ENCODE measurements around the gene SPTLC2.

GRCh38 chr14:77467801-77468200 is 148.6 kb downstream of the SPTLC2 start:
- TF ChIP-seq OSR1 (CRISPR knock-in tag; IDR thresholded peaks at IDR 0.05) = no peak
- no peak for TF ChIP-seq ZC3H10 (CRISPR knock-in tag; IDR thresholded peaks at IDR 0.05)
- no peak for TF ChIP-seq BACH2 (CRISPR knock-in tag; IDR thresholded peaks at IDR 0.05; ENCODE audit: borderline replicate concordance)
- no peak for TF ChIP-seq ZFP30 (CRISPR knock-in tag; IDR thresholded peaks at IDR 0.05)
- TF ChIP-seq GLIS3 (CRISPR knock-in tag; IDR thresholded peaks at IDR 0.05) = no peak
- no peak for TF ChIP-seq PATZ1 (CRISPR knock-in tag; IDR thresholded peaks at IDR 0.05; ENCODE audit: borderline replicate concordance)
- TF ChIP-seq POU6F1 (CRISPR knock-in tag; IDR thresholded peaks at IDR 0.05; ENCODE audit: borderline replicate concordance, low read depth) = no peak
- TF ChIP-seq CREB5 (CRISPR knock-in tag; IDR thresholded peaks at IDR 0.05; ENCODE audit: low read depth) = no peak
- TF ChIP-seq CSRNP3 (CRISPR knock-in tag; IDR thresholded peaks at IDR 0.05) = no peak
- TF ChIP-seq ISL1 (CRISPR knock-in tag; IDR thresholded peaks at IDR 0.05) = no peak
- TF ChIP-seq ZNF565 (CRISPR knock-in tag; conservative IDR thresholded peaks at IDR 0.05; ENCODE audit: low read depth) = no peak
- TF ChIP-seq TOX (CRISPR knock-in tag; IDR thresholded peaks at IDR 0.05; ENCODE audit: borderline replicate concordance) = no peak
- TF ChIP-seq RARB (CRISPR knock-in tag; IDR thresholded peaks at IDR 0.05) = no peak
- TF ChIP-seq ARNTL (CRISPR knock-in tag; IDR thresholded peaks at IDR 0.05; ENCODE audit: borderline replicate concordance, low read depth) = no peak
